ENCODE results near the gene MBD6.

DNA sequence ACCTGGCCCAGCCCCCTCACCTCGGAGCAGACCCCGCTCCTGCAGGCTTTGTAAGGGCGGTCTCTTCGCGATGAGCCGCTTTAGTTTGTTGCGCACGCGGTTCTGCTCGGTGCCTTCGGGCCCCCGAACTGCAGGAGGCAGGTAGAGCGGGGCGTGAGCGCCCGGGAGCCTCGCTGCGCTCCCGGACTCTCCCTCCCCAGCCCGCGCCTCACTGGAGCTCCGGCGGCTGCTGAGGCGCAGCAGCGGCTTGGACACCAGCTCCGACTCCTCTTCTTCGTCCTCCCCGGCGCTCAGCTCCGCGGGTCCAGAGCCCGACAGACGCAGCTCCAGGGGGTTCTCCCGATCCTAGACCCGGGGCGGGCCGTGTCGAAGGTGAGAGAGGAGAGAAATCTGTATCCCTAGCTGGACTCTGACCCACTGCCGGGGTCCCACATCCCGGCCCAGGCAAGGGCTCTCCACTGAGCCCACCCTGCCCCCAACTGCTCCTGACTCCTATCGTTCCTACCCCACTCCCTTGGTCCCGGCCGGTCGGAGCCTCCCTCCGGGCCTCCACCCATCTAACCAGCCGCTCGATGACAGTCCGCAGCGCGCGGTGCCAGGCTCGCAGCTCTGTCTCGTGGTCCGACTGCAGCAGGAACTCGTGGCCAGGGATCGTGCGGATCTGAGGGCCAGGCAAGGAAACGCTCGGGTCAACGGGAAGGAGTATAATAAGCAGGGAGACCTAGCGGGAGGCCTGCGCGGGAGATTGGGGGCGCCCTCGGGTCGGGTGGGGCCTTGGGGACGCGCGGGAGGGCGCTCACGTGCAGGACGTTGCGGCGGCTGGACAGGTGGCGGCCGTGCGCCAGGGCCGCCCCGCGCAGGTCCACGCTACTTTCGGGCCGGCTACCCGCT lies 47.1 kb upstream of the MBD6 start:
- TF ChIP-seq, protein P1, sequence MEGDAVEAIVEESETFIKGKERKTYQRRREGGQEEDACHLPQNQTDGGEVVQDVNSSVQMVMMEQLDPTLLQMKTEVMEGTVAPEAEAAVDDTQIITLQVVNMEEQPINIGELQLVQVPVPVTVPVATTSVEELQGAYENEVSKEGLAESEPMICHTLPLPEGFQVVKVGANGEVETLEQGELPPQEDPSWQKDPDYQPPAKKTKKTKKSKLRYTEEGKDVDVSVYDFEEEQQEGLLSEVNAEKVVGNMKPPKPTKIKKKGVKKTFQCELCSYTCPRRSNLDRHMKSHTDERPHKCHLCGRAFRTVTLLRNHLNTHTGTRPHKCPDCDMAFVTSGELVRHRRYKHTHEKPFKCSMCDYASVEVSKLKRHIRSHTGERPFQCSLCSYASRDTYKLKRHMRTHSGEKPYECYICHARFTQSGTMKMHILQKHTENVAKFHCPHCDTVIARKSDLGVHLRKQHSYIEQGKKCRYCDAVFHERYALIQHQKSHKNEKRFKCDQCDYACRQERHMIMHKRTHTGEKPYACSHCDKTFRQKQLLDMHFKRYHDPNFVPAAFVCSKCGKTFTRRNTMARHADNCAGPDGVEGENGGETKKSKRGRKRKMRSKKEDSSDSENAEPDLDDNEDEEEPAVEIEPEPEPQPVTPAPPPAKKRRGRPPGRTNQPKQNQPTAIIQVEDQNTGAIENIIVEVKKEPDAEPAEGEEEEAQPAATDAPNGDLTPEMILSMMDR (conservative IDR thresholded peaks at IDR 0.05), result no peak
- TF ChIP-seq EZH2 (IDR thresholded peaks at IDR 0.05; ENCODE audit: low read depth), result no peak
